Gastroesophageal sphincter (tissue), 4 donors: ENCODE data around the gene ZNF697. TPM values are rescaled to one million over a fixed set of nuclear protein-coding genes. Genes with fewer than 3 reads are reported as not detected.

ENCODE experiments used
- ATAC-seq: fragments of 150-250 bp; one replicate; pipeline ENCODE4 v1.9.1; 2016; ENCODE audit warnings: mild to moderate bottlenecking, moderate library complexity
- H3K27ac ChIP-seq, 4 donors: fragments of 200-600 bp; sonication (generic) in 3 of 4; 1 replicate in 3 of 4; 2 replicates in 1 of 4; pipeline ENCODE4 v1.5.1; 2016 to 2019
- H3K27me3 ChIP-seq: fragments of 200-600 bp; sonication (generic); one replicate; pipeline ENCODE4 v1.5.1; 2019
- H3K36me3 ChIP-seq, 2 donors: fragments of 200-600 bp; sonication (generic); one replicate each; pipeline ENCODE4 v1.5.1; 2019; ENCODE audit warnings: control low read depth in 1 of 2
- H3K4me1 ChIP-seq, 3 donors: fragments of 200-600 bp; sonication (generic); 1 replicate in 2 of 3; 2 replicates in 1 of 3; pipeline ENCODE4 v1.5.1; 2016 to 2019; ENCODE audit warnings: control low read depth in 2 of 3
- H3K4me3 ChIP-seq, 2 donors: fragments of 200-600 bp; sonication (generic); one replicate each; pipeline ENCODE4 v1.5.1; 2019; ENCODE audit warnings: mild to moderate bottlenecking in 1 of 2, moderate library complexity in 1 of 2
- H3K9me3 ChIP-seq, 3 donors: fragments of 200-600 bp; sonication (generic); one replicate each; pipeline ENCODE4 v1.5.1; 2017 to 2019; ENCODE audit warnings: control low read depth in 2 of 3
- EP300 ChIP-seq: sonication (generic); formaldehyde crosslinking; IDR thresholded peaks from one replicate; pipeline ENCODE4 v1.6.1; 2017; ENCODE audit warnings: antibody characterized with exemption, mild to moderate bottlenecking
- POLR2A ChIP-seq, 2 donors: fragments of 450-650 bp; IDR thresholded peaks; one replicate each; pipeline ENCODE4 v1.6.1; 2017; ENCODE audit warnings: antibody characterized with exemption in 2 of 2, mild to moderate bottlenecking in 2 of 2, moderate library complexity in 1 of 2
- POLR2AphosphoS5 ChIP-seq: sonication (generic); formaldehyde crosslinking; IDR thresholded peaks from one replicate; pipeline ENCODE4 v1.6.1; 2017; ENCODE audit warnings: antibody characterized with exemption
- WGBS, 2 donors: methylation state at CpG; one replicate each; pipeline ENCODE4 v1.1.5; 2018; ENCODE audit warnings: low coverage in 1 of 2; 5-methylcytosine and 5-hydroxymethylcytosine counted together
- total RNA-seq, 4 donors: library from RNA; depleted of rRNA; stranded (reverse); fragments of >200 nt; gene quantifications; one replicate each; pipeline ENCODE4 v1.1.0, GENCODE V29; 2016
- TF ChIP-seq, protein P1 (sequence below), 4 experiments: fragments of 200-600 bp in 2 of 4; fragments of 450-650 bp in 2 of 4; sonication (generic) in 1 of 4; IDR thresholded peaks; one replicate each; pipeline ENCODE4 v1.5.1; 2017 to 2019; ENCODE audit warnings: antibody characterized with exemption in 4 of 4, mild to moderate bottlenecking in 2 of 4, moderate library complexity in 2 of 4

ZNF697 gene
- total RNA-seq, 4 donors from 2014 or later, result 2.6 to 5.6 (median 4.6) TPM

- Histone ChIP-seq H3K4me1 (peaks cover 0 to 38% (median 15%) of the 10 kb centered on the region in 3 donors), H3K27ac (peak overlapping the region in 2 of 4 donors; percentile 32 to 57), H3K4me3 (no peak overlapping the region), H3K27me3 (no peaks in the 10 kb centered on the region), H3K9me3 (no peaks in the 10 kb centered on the region), H3K36me3 (peaks cover 0 to 40% of the 10 kb centered on the region in 2 donors)
- ATAC-seq, result peak; percentile 30
- 14 to 15% methylated on average over 3 of the region's 3 CpGs for WGBS, 2 donors
- TF ChIP-seq EP300 (no peak), POLR2AphosphoS5 (peak; percentile 61)
Measured at GRCh38 chr1:119626841-119627240, 21.2 kb downstream of the ZNF697 start.

GRCh38 chr1:119626011-119626545 lies 22.0 kb downstream of the ZNF697 start:
- Histone ChIP-seq H3K36me3 (peaks cover 0 to 40% of the 10 kb centered on the region in 2 donors), H3K27ac (no peak overlapping the region), H3K4me1 (peaks cover 0 to 31% (median 10%) of the 10 kb centered on the region in 3 donors), H3K4me3 (no peak overlapping the region), H3K27me3 (no peaks in the 10 kb centered on the region), H3K9me3 (no peaks in the 10 kb centered on the region)
- 90 to 93% methylated on average over 3 of the region's 3 CpGs for WGBS, 2 donors
- TF ChIP-seq EP300, result no peak
- ATAC-seq, result no peak

GRCh38 chr1:119623678-119624077 lies 24.4 kb downstream of the ZNF697 start:
- ATAC-seq, result no peak
- H3K36me3 ChIP-seq, result peaks cover 0 to 40% of the 10 kb centered on the region in 2 donors
- H3K4me3 ChIP-seq, result no peak overlapping the region
- 80% methylated on average over 1 of the region's 30 CpGs; no CpG with 5 or more reads in 1 of the 2 donors for WGBS, 2 donors
- peaks cover 0 to 25% (median 8%) of the 10 kb centered on the region in 3 donors for H3K4me1 ChIP-seq
- H3K9me3 ChIP-seq, result no peaks in the 10 kb centered on the region
- TF ChIP-seq EP300, result no peak
- no peaks in the 10 kb centered on the region for H3K27me3 ChIP-seq
- no peak overlapping the region for H3K27ac ChIP-seq

DNA sequence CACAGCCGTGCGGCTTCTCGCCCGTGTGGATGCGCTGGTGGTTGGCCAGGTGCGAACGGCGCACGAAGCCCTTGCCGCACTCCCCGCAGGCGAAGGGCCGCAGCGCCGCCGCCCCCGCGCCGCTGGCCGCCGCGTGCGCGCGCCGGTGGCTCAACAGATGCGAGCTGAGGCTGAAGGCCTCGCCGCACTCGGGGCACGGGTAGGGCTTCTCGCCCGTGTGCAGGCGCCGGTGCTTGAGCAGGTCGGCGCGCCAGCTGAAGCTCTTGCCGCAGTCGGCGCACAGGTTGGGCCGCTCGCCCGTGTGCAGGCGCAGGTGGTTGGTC lies 24.9 kb downstream of the ZNF697 start:
- WGBS, 2 donors, result no CpG with 5 or more reads among the region's 45 CpGs
- no peaks in the 10 kb centered on the region for H3K9me3 ChIP-seq
- no peak overlapping the region for H3K27ac ChIP-seq
- H3K4me3 ChIP-seq, result no peak overlapping the region
- peaks cover 0 to 40% of the 10 kb centered on the region in 2 donors for H3K36me3 ChIP-seq
- no peak for ATAC-seq
- no peaks in the 10 kb centered on the region for H3K27me3 ChIP-seq
- TF ChIP-seq POLR2AphosphoS5, result no peak
- no peak for TF ChIP-seq POLR2A (IDR thresholded peaks at IDR 0.05)
- TF ChIP-seq EP300, result no peak
- TF ChIP-seq, protein P1, sequence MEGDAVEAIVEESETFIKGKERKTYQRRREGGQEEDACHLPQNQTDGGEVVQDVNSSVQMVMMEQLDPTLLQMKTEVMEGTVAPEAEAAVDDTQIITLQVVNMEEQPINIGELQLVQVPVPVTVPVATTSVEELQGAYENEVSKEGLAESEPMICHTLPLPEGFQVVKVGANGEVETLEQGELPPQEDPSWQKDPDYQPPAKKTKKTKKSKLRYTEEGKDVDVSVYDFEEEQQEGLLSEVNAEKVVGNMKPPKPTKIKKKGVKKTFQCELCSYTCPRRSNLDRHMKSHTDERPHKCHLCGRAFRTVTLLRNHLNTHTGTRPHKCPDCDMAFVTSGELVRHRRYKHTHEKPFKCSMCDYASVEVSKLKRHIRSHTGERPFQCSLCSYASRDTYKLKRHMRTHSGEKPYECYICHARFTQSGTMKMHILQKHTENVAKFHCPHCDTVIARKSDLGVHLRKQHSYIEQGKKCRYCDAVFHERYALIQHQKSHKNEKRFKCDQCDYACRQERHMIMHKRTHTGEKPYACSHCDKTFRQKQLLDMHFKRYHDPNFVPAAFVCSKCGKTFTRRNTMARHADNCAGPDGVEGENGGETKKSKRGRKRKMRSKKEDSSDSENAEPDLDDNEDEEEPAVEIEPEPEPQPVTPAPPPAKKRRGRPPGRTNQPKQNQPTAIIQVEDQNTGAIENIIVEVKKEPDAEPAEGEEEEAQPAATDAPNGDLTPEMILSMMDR (IDR thresholded peaks at IDR 0.05), result no peak
- peaks cover 0 to 28% (median 8%) of the 10 kb centered on the region in 3 donors for H3K4me1 ChIP-seq

DNA sequence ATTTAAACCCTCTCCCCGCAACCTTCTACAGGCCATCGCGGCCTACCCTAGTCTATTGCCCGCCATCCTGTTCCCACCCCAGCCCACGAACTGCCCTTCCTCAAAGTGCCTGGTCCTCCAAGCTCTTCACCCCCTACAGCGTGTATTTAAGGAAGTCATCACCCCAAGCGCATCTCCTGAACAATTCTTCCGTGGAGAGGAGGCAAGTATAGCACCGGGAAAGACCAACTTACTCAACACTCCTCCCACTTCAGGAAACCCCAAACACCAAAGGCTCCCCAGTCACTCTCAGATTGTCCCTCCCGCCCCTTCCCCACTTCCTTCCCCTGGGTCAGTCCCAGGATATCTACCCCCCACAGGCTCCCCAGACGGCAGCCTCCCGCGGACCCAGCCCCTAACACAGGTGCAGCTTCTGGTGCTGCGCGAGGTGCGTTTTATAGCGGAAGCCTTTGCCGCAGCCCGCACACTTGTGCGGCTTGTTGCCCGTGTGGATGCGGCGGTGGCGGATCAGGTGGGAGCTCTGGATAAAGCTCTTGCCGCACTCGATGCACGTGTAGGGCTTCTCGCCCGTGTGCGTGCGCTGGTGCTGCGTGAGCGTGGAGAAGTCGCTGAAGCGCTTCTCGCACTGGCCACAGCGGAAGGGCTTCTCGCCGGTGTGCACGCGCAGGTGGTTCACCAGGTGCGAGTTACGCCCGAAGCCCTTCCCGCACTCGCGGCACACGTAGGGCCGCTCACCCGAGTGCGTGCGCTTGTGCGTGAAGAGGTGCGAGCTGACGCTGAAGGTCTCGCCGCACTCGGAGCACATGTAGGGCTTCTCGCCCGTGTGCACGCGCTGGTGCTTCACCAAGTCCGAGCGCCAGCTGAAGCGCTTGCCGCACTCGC lies 25.5 kb downstream of the ZNF697 start:
- Histone ChIP-seq H3K27me3 (no peaks in the 10 kb centered on the region), H3K36me3 (peaks cover 0 to 40% of the 10 kb centered on the region in 2 donors), H3K27ac (no peak overlapping the region), H3K9me3 (no peaks in the 10 kb centered on the region), H3K4me3 (no peak overlapping the region), H3K4me1 (peaks cover 0 to 27% (median 7%) of the 10 kb centered on the region in 3 donors)
- WGBS, 2 donors, result 90 to 96% methylated on average over 10 to 30 of the region's 67 CpGs
- TF ChIP-seq, protein P1 (IDR thresholded peaks at IDR 0.05), result no peak
- TF ChIP-seq EP300 (no peak), POLR2A (IDR thresholded peaks at IDR 0.05) (no peak), POLR2AphosphoS5 (no peak)
- no peak for ATAC-seq

- Histone ChIP-seq H3K27me3 (no peaks in the 10 kb centered on the region), H3K4me3 (no peak overlapping the region), H3K27ac (no peak overlapping the region), H3K4me1 (peaks cover 0 to 19% (median 0%) of the 10 kb centered on the region in 3 donors), H3K9me3 (no peaks in the 10 kb centered on the region), H3K36me3 (peaks cover 0 to 40% of the 10 kb centered on the region in 2 donors)
- no peak for TF ChIP-seq POLR2A (IDR thresholded peaks at IDR 0.05)
- TF ChIP-seq EP300, result no peak
- TF ChIP-seq, protein P1 (IDR thresholded peaks at IDR 0.05), result no peak
- no peak for TF ChIP-seq POLR2AphosphoS5
- ATAC-seq, result no peak
- 80 to 84% methylated on average over 2 of the region's 4 CpGs for WGBS, 2 donors
Measured at GRCh38 chr1:119621705-119622104, 26.4 kb downstream of the ZNF697 start.
